SK-N-SH (cell line): ENCODE results near the gene PLG. TPM values are rescaled to one million over a fixed set of nuclear protein-coding genes. Genes with fewer than 3 reads are reported as not detected.

Source experiments
- CTCF ChIA-PET: fragments of 300-600, 350-600 bp; formaldehyde crosslinking; extraction: SDS; loops from one replicate; lab custom pipeline; 2021; lab: Yijun Ruan, JAX
- POLR2A ChIA-PET: fragments of 350-600 bp; sonication (Branson Sonifier 250); formaldehyde crosslinking; extraction: SDS; loops from one replicate; lab custom pipeline; 2020; ENCODE audit warnings: antibody characterized with exemption, inconsistent platforms; lab: Yijun Ruan, JAX
- DNase-seq: peaks from one replicate; pipeline ENCODE4 v3.0.0; 2012
- H2AFZ ChIP-seq: fragments of 200-600 bp; sonication (generic); 2 replicates; pipeline ENCODE4 v1.8.1; 2016; ENCODE audit warnings: antibody characterized with exemption, mild to moderate bottlenecking, low read depth
- H3F3A ChIP-seq: fragments of 200-600 bp; sonication (generic); replicated peaks from 2 replicates; pipeline ENCODE3; 2016; ENCODE audit warnings: antibody characterized with exemption, mild to moderate bottlenecking; ENCODE audit not compliant: insufficient read depth
- H3K27ac ChIP-seq, 2 experiments: fragments of 200-500 bp in 1 of 2; fragments of 200-600 bp in 1 of 2; sonication (Bioruptor generic) in 1 of 2; sonication (generic), shearing (Covaris generic) in 1 of 2; 2 replicates each; pipeline versions ENCODE4 v1.5.1 to v1.6.1; 2014 to 2016; ENCODE audit warnings: low read depth in 2 of 2, inconsistent platforms in 1 of 2, low read length in 1 of 2, mild to moderate bottlenecking in 1 of 2, mixed read lengths in 1 of 2
- H3K27me3 ChIP-seq: fragments of 200-600 bp; sonication (generic), shearing (Covaris generic); 2 replicates; pipeline ENCODE4 v1.6.1; 2016; ENCODE audit warnings: mixed run types; ENCODE audit not compliant: insufficient read depth
- H3K36me3 ChIP-seq, 2 experiments: fragments of 200-500 bp in 1 of 2; fragments of 200-600 bp in 1 of 2; sonication (Bioruptor generic) in 1 of 2; sonication (generic) in 1 of 2; replicated peaks in 1 of 2; 2 replicates each; pipeline versions ENCODE3 to v1.5.1; 2014 to 2016; ENCODE audit warnings: low read length in 1 of 2, mild to moderate bottlenecking in 1 of 2; ENCODE audit not compliant: insufficient read depth in 2 of 2, control insufficient read depth in 1 of 2
- H3K4me1 ChIP-seq, 2 experiments: fragments of 200-500 bp in 1 of 2; fragments of 200-600 bp in 1 of 2; sonication (Bioruptor generic) in 1 of 2; sonication (generic), shearing (Covaris generic) in 1 of 2; 2 replicates each; pipeline versions ENCODE4 v1.5.1 to v1.6.1; 2014 to 2016; ENCODE audit warnings: low read depth in 1 of 2, low read length in 1 of 2, mixed run types in 1 of 2; ENCODE audit not compliant: insufficient read depth in 2 of 2, control insufficient read depth in 1 of 2
- H3K4me2 ChIP-seq: fragments of 200-600 bp; sonication (generic), shearing (Covaris generic); 2 replicates; pipeline ENCODE4 v1.6.1; 2017; ENCODE audit warnings: mixed run types
- H3K4me3 ChIP-seq, 2 experiments: fragments of 200-500 bp in 1 of 2; fragments of 200-600 bp in 1 of 2; sonication (Bioruptor generic) in 1 of 2; sonication (generic), shearing (Covaris generic) in 1 of 2; 2 replicates each; pipeline versions ENCODE4 v1.5.1 to v1.8.1; 2014 to 2016; ENCODE audit warnings: low read depth in 2 of 2, inconsistent platforms in 1 of 2, low read length in 1 of 2, mild to moderate bottlenecking in 1 of 2, mixed read lengths in 1 of 2, moderate library complexity in 1 of 2
- H3K79me2 ChIP-seq: fragments of 200-600 bp; sonication (generic); 2 replicates; pipeline ENCODE4 v1.8.1; 2017; ENCODE audit warnings: mild to moderate bottlenecking; ENCODE audit not compliant: insufficient read depth
- H3K9ac ChIP-seq: fragments of 200-600 bp; sonication (generic); 2 replicates; pipeline ENCODE4 v1.6.1; 2017; ENCODE audit warnings: mixed run types
- H3K9me2 ChIP-seq: fragments of 200-600 bp; sonication (generic); 2 replicates; pipeline ENCODE4 v1.6.1; 2017; ENCODE audit warnings: mixed run types
- H3K9me3 ChIP-seq: fragments of 200-600 bp; sonication (generic); 2 replicates; pipeline ENCODE4 v1.6.1; 2017; ENCODE audit warnings: mixed run types, mild to moderate bottlenecking, moderate library complexity
- H4K20me1 ChIP-seq: fragments of 200-600 bp; sonication (generic); 2 replicates; pipeline ENCODE4 v1.6.1; 2017; ENCODE audit warnings: mild to moderate bottlenecking, mixed run types; ENCODE audit not compliant: insufficient read depth
- ELF1 ChIP-seq: IDR thresholded peaks from 2 replicates; pipeline ENCODE4 v1.4.0; 2012
- EZH2phosphoT487 ChIP-seq: fragments of 200-600 bp; sonication (generic); IDR thresholded peaks from 2 replicates; pipeline ENCODE4 v1.6.1; 2017; ENCODE audit warnings: low read depth, mixed run types, mild to moderate bottlenecking, antibody characterized with exemption, moderate library complexity, borderline replicate concordance
- FOSL2 ChIP-seq: IDR thresholded peaks from 2 replicates; pipeline ENCODE4 v1.4.0; 2012; ENCODE audit warnings: low read depth, mild to moderate bottlenecking, moderate library complexity, borderline replicate concordance
- FOXJ3 ChIP-seq: sonication (generic); formaldehyde crosslinking; IDR thresholded peaks from 2 replicates; pipeline ENCODE4 v1.5.1; 2020; ENCODE audit warnings: mild to moderate bottlenecking, missing genetic modification reagents
- FOXM1 ChIP-seq: IDR thresholded peaks from 2 replicates; pipeline ENCODE4 v1.4.0; 2012; ENCODE audit warnings: low read depth, mild to moderate bottlenecking
- GATA2 ChIP-seq: sonication (generic); formaldehyde crosslinking; IDR thresholded peaks from 2 replicates; pipeline ENCODE4 v1.5.0; 2020; ENCODE audit warnings: mild to moderate bottlenecking, missing genetic modification reagents
- JUND ChIP-seq: IDR thresholded peaks from 2 replicates; pipeline ENCODE4 v1.4.0; 2012
- MXI1 ChIP-seq: IDR thresholded peaks from 2 replicates; pipeline ENCODE4 v1.6.1; 2012; ENCODE audit warnings: mild to moderate bottlenecking, low read depth, low read length, improper control_type of control experiment
- NFIC ChIP-seq: IDR thresholded peaks from 2 replicates; pipeline ENCODE4 v1.4.0; 2012; ENCODE audit warnings: borderline replicate concordance
- PBX3 ChIP-seq: IDR thresholded peaks from 2 replicates; pipeline ENCODE4; 2012
- POLR2AphosphoS5 ChIP-seq: IDR thresholded peaks from 2 replicates; pipeline ENCODE4 v1.6.1; 2012; ENCODE audit warnings: low read depth, low read length
- RAD21 ChIP-seq: IDR thresholded peaks from 2 replicates; pipeline ENCODE4 v1.6.1; 2012; ENCODE audit warnings: mild to moderate bottlenecking, low read length
- RXRA ChIP-seq: IDR thresholded peaks from 2 replicates; pipeline ENCODE4 v1.4.0; 2012; ENCODE audit warnings: low read depth, mild to moderate bottlenecking, borderline replicate concordance
- SIN3A ChIP-seq: IDR thresholded peaks from 2 replicates; pipeline ENCODE4 v1.6.1; 2012; ENCODE audit warnings: low read depth, mild to moderate bottlenecking, low read length, moderate library complexity, borderline replicate concordance
- SMC3 ChIP-seq: IDR thresholded peaks from 2 replicates; pipeline ENCODE4 v1.6.1; 2012; ENCODE audit warnings: low read depth, low read length, improper control_type of control experiment
- TAF1 ChIP-seq: IDR thresholded peaks from 2 replicates; pipeline ENCODE4 v1.6.1; 2012; ENCODE audit warnings: low read depth, mild to moderate bottlenecking, low read length, moderate library complexity, borderline replicate concordance
- TCF12 ChIP-seq: IDR thresholded peaks from 2 replicates; pipeline ENCODE4 v1.4.0; 2012
- TEAD4 ChIP-seq: IDR thresholded peaks from 2 replicates; pipeline ENCODE4 v1.4.0; 2012; ENCODE audit warnings: mild to moderate bottlenecking, borderline replicate concordance; ENCODE audit not compliant: insufficient read depth
- USF1 ChIP-seq: IDR thresholded peaks from 2 replicates; pipeline ENCODE4 v1.4.0; 2012; ENCODE audit warnings: low read depth, borderline replicate concordance
- YY1 ChIP-seq: IDR thresholded peaks from 2 replicates; pipeline ENCODE4 v1.4.0; 2012; ENCODE audit warnings: low read depth, mild to moderate bottlenecking
- WGBS: methylation state at CpG from one replicate; pipeline ENCODE4 v1.1.6; 2017; ENCODE audit warnings: low lambda C conversion rate; 5-methylcytosine and 5-hydroxymethylcytosine counted together
- polyA plus RNA-seq, 3 experiments: library from polyadenylated mRNA; depleted of rRNA; stranded (reverse); fragments of >200 nt; gene quantifications; 2 replicates each; pipeline ENCODE4 v1.2.3, GENCODE V29; 2012

The PLG gene
- polyA plus RNA-seq, 1 of the 3 experiments (the other 2 are of a cell fraction), result not detected

- H3K9me3 ChIP-seq, result no peaks in the 10 kb centered on the region
- no peak overlapping the region for H3K4me3 ChIP-seq
- H3K27me3 ChIP-seq, result no peaks in the 10 kb centered on the region; the same call in 1 of the 2 replicates
- no peak for DNase-seq
- H3K79me2 ChIP-seq, result no peaks in the 10 kb centered on the region
- TF ChIP-seq RXRA (no peak), POLR2AphosphoS5 (no peak), MXI1 (no peak), TCF12 (no peak), TEAD4 (no peak)
- H3F3A ChIP-seq, result no peaks in the 10 kb centered on the region
- no peak overlapping the region for H2AFZ ChIP-seq
- no peak overlapping the region for H3K9ac ChIP-seq
- POLR2A ChIA-PET, result no interaction called here
- H3K4me2 ChIP-seq, result no peak overlapping the region
- H4K20me1 ChIP-seq, result no peaks in the 10 kb centered on the region
- WGBS, result 15% methylated on average over 6 of the region's 8 CpGs
- H3K36me3 ChIP-seq, result no peaks in the 10 kb centered on the region
- CTCF ChIA-PET, result interaction anchor here (1.0 to 3.0 kb wide), 4 partner anchors 8 to 232 kb away, joined by 3 to 28 read pairs (median 4); no protein-coding TSS in a partner anchor
- H3K27ac ChIP-seq, result no peak overlapping the region
- no peaks in the 10 kb centered on the region for H3K9me2 ChIP-seq
- no peaks in the 10 kb centered on the region; a peak in 1 of 4 replicates for H3K4me1 ChIP-seq
Observed at GRCh38 chr6:160765412-160765811, 63.4 kb downstream of the PLG start.

- no peaks in the 10 kb centered on the region for H3F3A ChIP-seq
- H4K20me1 ChIP-seq, result no peaks in the 10 kb centered on the region
- H3K36me3 ChIP-seq, result no peaks in the 10 kb centered on the region
- no peaks in the 10 kb centered on the region for H3K9me2 ChIP-seq
- POLR2A ChIA-PET, result no interaction called here
- no peak overlapping the region for H3K9ac ChIP-seq
- H3K9me3 ChIP-seq, result no peaks in the 10 kb centered on the region
- no peaks in the 10 kb centered on the region; a peak in 1 of 4 replicates for H3K4me1 ChIP-seq
- peak overlapping the region; percentile 84 for H3K4me2 ChIP-seq
- H3K27ac ChIP-seq, result no peak overlapping the region
- H2AFZ ChIP-seq, result no peak overlapping the region
- WGBS, result 5% methylated on average over 7 of the region's 7 CpGs
- CTCF ChIA-PET, result interaction anchor here (0.6 to 3.0 kb wide), 14 partner anchors 10 to 607 kb away, joined by 3 to 28 read pairs (median 6); no protein-coding TSS in a partner anchor
- no peak for TF ChIP-seq FOXM1
- no peak for TF ChIP-seq YY1
- TF ChIP-seq TCF12, result no peak
- TF ChIP-seq GATA2 (CRISPR knock-in tag), result no peak
- no peak for TF ChIP-seq JUND
- no peak for TF ChIP-seq FOXJ3 (CRISPR knock-in tag)
- no peak for TF ChIP-seq RXRA
- no peaks in the 10 kb centered on the region for H3K79me2 ChIP-seq
- H3K4me3 ChIP-seq, result peak overlapping the region; percentile 37 to 67; a peak in 3 of 4 replicates
- no peaks in the 10 kb centered on the region; the same call in 1 of the 2 replicates for H3K27me3 ChIP-seq
- DNase-seq, result no peak
Observed at GRCh38 chr6:160766657-160766988, 64.6 kb downstream of the PLG start.

- H2AFZ ChIP-seq, result peak overlapping the region; percentile 74; the same call in 1 of the 2 replicates
- CTCF ChIA-PET, result interaction anchor here (0.6 to 3.0 kb wide), 19 partner anchors 9 to 677 kb away, joined by 3 to 28 read pairs (median 4); no protein-coding TSS in a partner anchor
- 0% methylated on average over 13 of the region's 55 CpGs for WGBS
- no peaks in the 10 kb centered on the region; a peak in 1 of 4 replicates for H3K4me1 ChIP-seq
- no peaks in the 10 kb centered on the region for H3K36me3 ChIP-seq
- peak; percentile 84 for DNase-seq
- H4K20me1 ChIP-seq, result no peaks in the 10 kb centered on the region
- H3K27me3 ChIP-seq, result no peaks in the 10 kb centered on the region; the same call in 1 of the 2 replicates
- H3K4me2 ChIP-seq, result peak overlapping the region; percentile 84
- H3K27ac ChIP-seq, result no peak overlapping the region
- H3K9me3 ChIP-seq, result no peaks in the 10 kb centered on the region
- no peaks in the 10 kb centered on the region for H3K79me2 ChIP-seq
- no peaks in the 10 kb centered on the region for H3K9me2 ChIP-seq
- POLR2A ChIA-PET, result no interaction called here
- H3K9ac ChIP-seq, result no peak overlapping the region
- no peaks in the 10 kb centered on the region for H3F3A ChIP-seq
- peak overlapping the region; percentile 37 to 67 for H3K4me3 ChIP-seq
- TF ChIP-seq TAF1, result no peak
- no peak for TF ChIP-seq FOXM1
- TF ChIP-seq YY1, result no peak
- TF ChIP-seq USF1, result no peak
- no peak for TF ChIP-seq EZH2phosphoT487
- TF ChIP-seq ELF1, result no peak
- TF ChIP-seq NFIC, result no peak
- TF ChIP-seq SIN3A, result no peak
- TF ChIP-seq GATA2 (CRISPR knock-in tag), result no peak
- peak; percentile 61 for TF ChIP-seq RAD21
- TF ChIP-seq FOSL2, result no peak
- no peak for TF ChIP-seq TCF12
- TF ChIP-seq PBX3, result no peak
- no peak for TF ChIP-seq JUND
- TF ChIP-seq MXI1, result no peak
- peak; percentile 39; the same call in 1 of the 2 replicates for TF ChIP-seq SMC3
Observed at GRCh38 chr6:160766989-160767646, 65.1 kb downstream of the PLG start.
